Measurements from ENCODE around the gene ECSIT. TPM values are rescaled to one million over a fixed set of nuclear protein-coding genes. Genes with fewer than 3 reads are reported as not detected.
A peak's percentile ranks its signal among the peaks of the same experiment; 100 is the strongest.

ECSIT gene
- total RNA-seq, 1 experiment from 2014 or later = 52.8 TPM

- H2AFZ ChIP-seq (ENCODE audit: low read depth, low read length, poor library complexity, severe bottlenecking) = no peak overlapping the region
These were observed 47.2 kb downstream of the ECSIT start for GRCh38 chr19:11481534-11482383.

GRCh38 chr19:11480715-11481533, 48.0 kb downstream of the ECSIT start, which contains the start of gene ELAVL3:
TSS of gene ELAVL3 (minus strand) at chr19:11481046. CDS start at chr19:11480608, 438 bp downstream.
- H3K4me2 ChIP-seq (ENCODE audit: low read length) = no peak within 1 kb of the TSS
- H4K20me1 ChIP-seq (ENCODE audit: insufficient read depth) = no peaks in the 10 kb centered on the region
- no peaks in the 10 kb centered on the region for H3K9me2 ChIP-seq (ENCODE audit: insufficient read depth)
- no peaks in the 10 kb centered on the region for H3K36me3 ChIP-seq (ENCODE audit: control insufficient read depth in 1 of 2, insufficient read depth in 2 of 2, low read length in 2 of 2)
- no peak within 1 kb of the TSS for H3K4me3 ChIP-seq (replicated peaks in 1 of 2; ENCODE audit: low read depth in 1 of 2, low read length in 2 of 2)
- DNase-seq (ENCODE audit: low read depth, low spot score) = no peak
- BruUV-seq (replicated peaks) = no TSS peak
- ChIA-PET CTCF (no interaction called here), RAD21 (ENCODE audit: low non-redundant PET in 1 of 2, low total read pairs in 2 of 2, uncharacterized antibody in 2 of 2, unreplicated experiment in 2 of 2) (no interaction called here), POLR2A (no interaction called here)
- no peak within 1 kb of the TSS for H3K27ac ChIP-seq (ENCODE audit: low read depth, low read length)
- H3K4me1 ChIP-seq (ENCODE audit: control insufficient read depth in 1 of 2, insufficient read depth in 2 of 2, low read length in 2 of 2) = peaks cover 0 to 4% of the 10 kb centered on the region in 2 experiments; a peak in 1 of 4 replicates
- H3K9ac ChIP-seq (ENCODE audit: low read length) = no peak within 1 kb of the TSS
- H2AFZ ChIP-seq (ENCODE audit: low read depth, low read length, poor library complexity, severe bottlenecking) = no peak within 1 kb of the TSS
- no peaks in the 10 kb centered on the region for H3K9me3 ChIP-seq (ENCODE audit: control insufficient read depth in 1 of 2, insufficient read depth in 1 of 2, low read depth in 1 of 2, low read length in 2 of 2)
- no peaks in the 10 kb centered on the region for H3K27me3 ChIP-seq (ENCODE audit: insufficient read depth, low read length)
- intact Hi-C loops (cut with micrococcal nuclease) = no loop called here
- ATAC-seq = no peak
- H3K79me2 ChIP-seq (ENCODE audit: insufficient read depth, low read length) = no peaks in the 10 kb centered on the region
- TF ChIP-seq EZH2 (IDR thresholded peaks at IDR 0.05) = no peak
- TF ChIP-seq TCF7L2 (IDR thresholded peaks at IDR 0.05; ENCODE audit: borderline replicate concordance, extremely low read depth, insufficient read depth, insufficient read length) = no peak
- TF ChIP-seq, protein P1, sequence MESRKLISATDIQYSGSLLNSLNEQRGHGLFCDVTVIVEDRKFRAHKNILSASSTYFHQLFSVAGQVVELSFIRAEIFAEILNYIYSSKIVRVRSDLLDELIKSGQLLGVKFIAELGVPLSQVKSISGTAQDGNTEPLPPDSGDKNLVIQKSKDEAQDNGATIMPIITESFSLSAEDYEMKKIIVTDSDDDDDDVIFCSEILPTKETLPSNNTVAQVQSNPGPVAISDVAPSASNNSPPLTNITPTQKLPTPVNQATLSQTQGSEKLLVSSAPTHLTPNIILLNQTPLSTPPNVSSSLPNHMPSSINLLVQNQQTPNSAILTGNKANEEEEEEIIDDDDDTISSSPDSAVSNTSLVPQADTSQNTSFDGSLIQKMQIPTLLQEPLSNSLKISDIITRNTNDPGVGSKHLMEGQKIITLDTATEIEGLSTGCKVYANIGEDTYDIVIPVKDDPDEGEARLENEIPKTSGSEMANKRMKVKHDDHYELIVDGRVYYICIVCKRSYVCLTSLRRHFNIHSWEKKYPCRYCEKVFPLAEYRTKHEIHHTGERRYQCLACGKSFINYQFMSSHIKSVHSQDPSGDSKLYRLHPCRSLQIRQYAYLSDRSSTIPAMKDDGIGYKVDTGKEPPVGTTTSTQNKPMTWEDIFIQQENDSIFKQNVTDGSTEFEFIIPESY (IDR thresholded peaks at IDR 0.05; ENCODE audit: extremely low read depth, insufficient replicate concordance, low read length) = no peak
- TF ChIP-seq SP1 (IDR thresholded peaks at IDR 0.05; ENCODE audit: low read depth) = no peak
- no peak for TF ChIP-seq EZH2phosphoT487 (IDR thresholded peaks at IDR 0.05; ENCODE audit: borderline replicate concordance)
- TF ChIP-seq CEBPB (IDR thresholded peaks at IDR 0.05; ENCODE audit: low read depth) = no peak
- no peak for TF ChIP-seq ZFX (IDR thresholded peaks at IDR 0.05)
- no peak for TF ChIP-seq MAX (IDR thresholded peaks at IDR 0.05)
- no peak for TF ChIP-seq ZNF274 (IDR thresholded peaks at IDR 0.05; ENCODE audit: low read depth, low read length)
- TF ChIP-seq POLR2AphosphoS5 (IDR thresholded peaks at IDR 0.05; ENCODE audit: low read depth, low read length) = no peak
- no peak for TF ChIP-seq SRF (IDR thresholded peaks at IDR 0.05; ENCODE audit: low read depth)

More at GRCh38 chr19:11481534-11482383, 47.2 kb downstream of the ECSIT start:
- Histone ChIP-seq H3K79me2 (ENCODE audit: insufficient read depth, low read length) (no peaks in the 10 kb centered on the region), H3K9ac (ENCODE audit: low read length) (no peak overlapping the region), H3K4me1 (ENCODE audit: control insufficient read depth in 1 of 2, insufficient read depth in 2 of 2, low read length in 2 of 2) (peaks cover 0 to 3% of the 10 kb centered on the region in 2 experiments; a peak in 1 of 4 replicates), H3K27me3 (ENCODE audit: insufficient read depth, low read length) (no peaks in the 10 kb centered on the region), H3K27ac (ENCODE audit: low read depth, low read length) (no peak overlapping the region), H3K36me3 (ENCODE audit: control insufficient read depth in 1 of 2, insufficient read depth in 2 of 2, low read length in 2 of 2) (no peaks in the 10 kb centered on the region), H3K4me2 (ENCODE audit: low read length) (no peak overlapping the region), H3K9me2 (ENCODE audit: insufficient read depth) (no peaks in the 10 kb centered on the region), H4K20me1 (ENCODE audit: insufficient read depth) (no peaks in the 10 kb centered on the region), H3K4me3 (replicated peaks in 1 of 2; ENCODE audit: low read depth in 1 of 2, low read length in 2 of 2) (no peak overlapping the region), H3K9me3 (ENCODE audit: control insufficient read depth in 1 of 2, insufficient read depth in 1 of 2, low read depth in 1 of 2, low read length in 2 of 2) (no peaks in the 10 kb centered on the region)
- ATAC-seq (peak; percentile 22; the same call in 1 of the 2 replicates), DNase-seq (ENCODE audit: low read depth, low spot score) (no peak)
- RAD21 ChIA-PET (ENCODE audit: low non-redundant PET in 1 of 2, low total read pairs in 2 of 2, uncharacterized antibody in 2 of 2, unreplicated experiment in 2 of 2) = interaction anchor here (1.0 to 1.3 kb wide), 3 partner anchors 100 to 188 kb away, joined by 3 to 9 read pairs (median 3); no protein-coding TSS in a partner anchor
- intact Hi-C loops (cut with micrococcal nuclease) = loop anchor here (2.0 kb wide), 1 partner anchor 187 kb away; no protein-coding TSS in a partner anchor
- BruUV-seq (replicated peaks) = no TSS peak
- TF ChIP-seq RAD21 (IDR thresholded peaks at IDR 0.05; ENCODE audit: low read depth) (no peak), SP1 (IDR thresholded peaks at IDR 0.05; ENCODE audit: low read depth) (no peak)
- POLR2A ChIA-PET = interaction anchor here (0.9 kb wide), 1 partner anchor 101 kb away, joined by 6 read pairs; no protein-coding TSS in a partner anchor
- CTCF ChIA-PET = interaction anchor here (0.8 to 1.9 kb wide), 9 partner anchors 13 to 238 kb away, joined by 3 to 14 read pairs (median 5); partner anchors contain the start of genes EPOR and SWSAP1
